HL-60/S4 (cell line): ENCODE data around the gene TOR4A.
"Not testable (repeated sequence)": the region's sequence is repeated elsewhere in the genome, so short reads cannot be mapped to it uniquely, and the experiment has no call there.

Experiments used
- in situ Hi-C: fragments of 300-500 bp; cut with MboI; formaldehyde crosslinking; loops from 2 replicates; pipeline ENCODE4 v1.14.3; 2022; ENCODE audit warnings: low sequenced_read_pairs

The TOR4A gene

DNA sequence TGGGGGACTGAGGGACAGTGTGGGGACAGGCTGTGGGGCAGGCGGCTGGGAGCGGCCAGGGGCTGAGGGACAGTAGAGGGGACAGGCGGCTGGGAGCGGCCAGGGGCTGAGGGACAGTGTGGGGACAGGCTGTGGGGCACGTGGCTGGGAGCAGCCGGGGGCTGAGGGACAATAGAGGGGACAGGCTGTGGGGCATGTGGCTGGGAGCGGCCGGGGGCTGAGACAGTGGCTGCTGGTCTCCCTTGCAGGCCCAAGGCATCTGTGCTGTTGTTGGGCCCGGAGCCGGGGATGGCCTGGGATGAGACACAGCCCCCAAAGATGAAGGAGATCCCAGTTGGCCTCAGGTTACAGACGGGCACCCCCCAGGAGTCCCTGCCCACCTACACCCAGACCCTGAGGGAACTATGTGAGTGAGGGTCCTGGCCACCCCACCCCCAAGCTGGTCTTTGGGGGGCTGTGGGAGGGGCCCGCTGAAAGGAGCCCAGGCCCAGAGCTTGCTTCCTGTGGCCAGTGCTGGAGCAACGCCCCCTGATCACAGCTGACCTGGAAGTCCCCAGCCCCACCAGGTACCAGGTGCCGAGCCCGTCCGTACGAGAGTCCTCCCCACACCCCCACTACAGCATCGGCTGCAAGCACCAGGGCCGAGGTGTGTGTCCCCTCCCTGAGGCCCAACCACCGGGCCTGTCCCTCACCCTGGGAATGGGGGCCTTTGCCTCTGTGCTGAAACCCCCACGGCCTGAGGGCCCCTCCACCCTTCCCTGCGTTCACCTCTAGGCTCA, 25.8 kb upstream of the TOR4A start:
- in situ Hi-C loops = no loop called here

DNA sequence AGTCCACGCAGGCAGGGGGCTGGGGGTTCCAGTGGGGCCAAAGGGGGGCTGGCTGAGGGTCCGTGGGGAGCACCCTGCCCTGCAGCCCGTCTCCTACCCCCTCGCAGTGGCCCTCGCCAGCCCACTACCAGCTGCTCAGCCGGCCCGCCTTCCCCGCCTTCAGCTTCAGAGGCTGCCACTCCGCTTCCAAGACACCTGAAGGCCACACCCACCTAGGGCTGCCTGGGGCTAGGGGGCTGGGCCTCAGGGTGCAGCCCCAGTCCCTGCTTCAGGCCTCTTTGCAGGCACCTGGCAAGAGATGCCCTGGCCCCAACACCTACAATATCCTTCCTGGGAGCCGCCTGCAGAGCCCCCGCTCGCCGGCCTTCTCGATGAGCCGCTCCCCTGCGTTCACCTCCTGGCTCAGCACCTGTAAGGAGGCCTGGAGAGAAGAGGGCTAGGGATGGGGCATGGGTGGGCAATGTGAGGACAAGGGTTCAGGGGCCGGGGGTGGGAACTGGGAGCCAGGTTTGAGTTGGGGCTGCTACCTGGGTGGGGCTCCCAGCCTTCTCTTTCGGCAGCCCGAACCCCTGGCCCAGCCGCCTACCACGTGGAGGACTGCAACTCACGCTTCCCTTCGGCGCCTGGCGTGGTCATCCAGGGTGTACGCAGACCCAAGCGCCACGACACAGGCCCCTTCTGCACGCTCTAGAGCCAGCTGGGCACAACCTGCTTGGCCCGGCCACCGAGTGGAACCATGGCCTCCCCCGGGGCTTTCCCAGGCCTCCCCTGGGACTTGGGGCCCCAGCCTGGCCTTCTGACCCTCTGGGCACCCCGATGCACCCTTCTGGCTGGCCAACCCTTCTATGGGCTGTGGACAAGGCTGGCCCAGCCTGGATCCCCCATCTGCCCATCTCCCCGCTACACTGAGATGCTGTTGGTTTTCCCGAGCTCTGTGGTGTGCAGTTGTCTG, 24.7 kb upstream of the TOR4A start:
- in situ Hi-C loops = no loop called here

DNA sequence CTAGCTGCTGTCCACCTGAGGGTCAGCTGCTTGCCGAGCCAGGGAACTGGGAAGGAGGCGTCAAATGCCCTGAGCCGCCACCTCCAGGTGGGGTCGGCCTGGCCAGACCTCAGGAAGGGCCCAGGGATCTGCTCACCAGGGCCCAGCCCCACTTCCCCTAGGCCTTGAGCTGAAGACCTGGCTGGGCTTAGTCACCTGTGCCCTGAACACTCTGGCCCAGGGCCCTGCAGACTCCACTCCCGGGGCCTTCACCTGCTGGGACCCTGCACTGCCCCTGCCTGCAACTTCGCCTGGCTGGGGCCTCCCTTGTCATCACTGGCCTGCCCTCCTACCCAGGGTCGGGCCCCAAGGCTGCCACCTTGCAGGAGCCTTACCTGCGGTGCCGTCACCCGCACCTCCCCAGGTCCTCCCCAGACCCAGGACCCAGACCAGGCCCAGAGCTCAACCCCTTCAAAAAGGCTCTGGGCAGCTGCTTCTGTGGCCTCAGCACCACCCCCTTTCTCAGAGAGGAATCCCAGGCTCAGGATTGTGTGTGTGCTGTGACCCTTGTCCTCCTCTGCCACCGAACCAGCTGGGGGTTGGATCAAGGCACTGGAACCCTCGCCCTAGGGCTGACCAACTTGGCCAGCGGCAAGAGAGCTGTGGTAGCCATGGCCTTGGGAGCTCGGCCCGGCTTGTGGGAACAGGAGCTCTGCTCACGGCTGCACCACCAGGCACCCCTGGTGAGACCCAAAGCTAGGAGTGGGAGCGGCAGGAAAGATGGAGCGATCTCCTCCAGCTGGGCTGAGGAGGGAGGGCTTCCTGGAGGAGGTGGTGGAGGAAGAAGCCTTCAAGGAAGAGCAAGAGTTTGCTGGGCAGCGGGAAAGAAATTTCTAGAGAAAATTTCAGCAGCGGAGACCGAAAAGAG, 23.6 kb upstream of the TOR4A start:
- in situ Hi-C loops = no loop called here

DNA sequence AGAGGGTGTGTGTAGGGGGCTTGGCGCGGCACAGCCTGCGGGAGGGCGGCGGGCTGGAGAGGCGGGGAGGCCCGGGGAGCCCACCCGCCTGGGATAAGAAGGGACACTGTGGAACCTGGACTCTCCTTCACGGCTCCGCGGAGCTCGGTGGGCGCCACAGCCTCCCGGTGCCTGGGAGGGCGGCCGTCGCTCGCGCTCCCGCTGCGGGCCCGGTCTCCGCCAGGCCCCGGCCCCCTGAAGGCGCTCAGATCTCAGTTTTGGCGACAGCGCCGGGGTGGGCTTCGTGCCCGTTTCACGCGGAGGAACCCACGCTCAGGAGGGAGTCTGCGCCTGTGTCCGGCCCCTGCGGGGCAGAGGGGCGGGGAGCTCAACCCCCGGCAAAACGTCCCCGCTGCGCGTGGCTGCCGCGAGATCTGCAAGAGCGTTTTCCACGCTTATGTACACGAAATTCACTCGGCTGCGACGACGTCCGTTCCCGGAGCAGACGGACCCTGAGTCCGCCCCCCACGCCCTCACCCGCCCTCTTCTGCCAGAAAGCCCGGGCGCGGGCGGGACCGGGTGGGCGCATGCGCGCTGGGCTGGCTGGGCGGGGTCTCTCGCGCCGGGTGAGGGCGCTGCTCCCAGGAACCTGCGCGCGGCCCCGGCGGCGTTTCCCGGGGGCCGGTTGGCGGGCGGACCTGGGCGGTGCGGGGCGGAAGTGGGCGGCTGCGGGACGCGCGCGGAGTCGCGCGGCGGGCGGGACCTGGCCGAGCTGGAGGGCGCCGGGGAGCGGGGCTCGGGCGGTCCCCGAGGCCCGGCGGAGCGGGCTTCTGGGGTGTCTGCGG, 22.7 kb upstream of the TOR4A start, which contains the start of gene NELFB:
TSS of gene NELFB (plus strand) at position 704 of the 824 bp plus-strand sequence.
- in situ Hi-C loops = no loop called here

DNA sequence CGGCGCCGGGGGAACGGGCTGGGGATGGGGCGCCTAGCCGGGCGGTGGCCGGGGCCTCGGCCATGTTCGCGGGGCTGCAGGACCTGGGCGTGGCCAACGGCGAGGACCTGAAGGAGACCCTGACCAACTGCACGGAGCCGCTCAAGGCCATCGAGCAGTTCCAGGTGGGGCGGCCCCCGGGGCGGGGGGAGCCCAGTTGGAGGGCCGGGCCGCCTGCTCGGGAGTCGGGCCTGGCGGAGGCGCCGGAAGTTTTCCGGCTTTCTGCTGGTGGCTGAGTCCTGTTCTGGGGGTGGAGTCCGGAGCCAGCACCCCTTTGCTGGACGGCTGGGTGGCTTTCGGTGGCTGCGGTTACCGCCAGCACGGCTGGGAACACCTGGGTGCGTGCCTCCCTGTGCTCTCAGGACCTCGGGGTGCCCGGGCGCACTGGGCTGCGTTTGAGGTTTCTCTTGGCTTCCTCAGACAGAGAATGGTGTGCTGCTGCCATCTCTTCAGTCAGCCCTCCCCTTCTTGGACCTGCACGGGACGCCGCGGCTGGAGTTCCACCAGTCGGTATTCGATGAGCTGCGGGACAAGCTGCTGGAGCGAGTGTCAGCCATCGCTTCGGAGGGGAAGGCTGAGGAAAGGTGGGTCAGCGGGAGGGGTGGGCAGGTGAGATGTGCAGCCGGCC, 21.9 kb upstream of the TOR4A start:
- in situ Hi-C loops = no loop called here

DNA sequence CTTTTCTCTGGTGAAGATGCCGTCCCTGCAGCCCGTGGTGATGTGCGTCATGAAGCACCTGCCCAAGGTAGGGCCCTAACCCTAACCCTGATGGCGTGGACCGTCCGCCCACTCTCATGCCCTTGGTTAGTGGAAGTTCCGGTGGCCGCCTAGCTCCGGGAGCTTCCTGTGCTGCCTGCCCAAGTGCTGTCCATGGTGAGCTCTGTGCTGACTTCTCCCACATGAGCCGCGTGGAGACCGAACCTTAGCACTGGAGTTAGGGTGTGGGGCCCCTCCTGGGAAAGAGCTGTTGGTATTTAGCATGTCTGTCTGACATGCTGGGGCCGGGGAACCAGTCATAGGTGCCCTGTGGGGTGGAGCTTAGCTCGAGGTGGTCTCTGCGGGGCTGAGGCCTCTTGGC, 21.2 kb upstream of the TOR4A start:
- in situ Hi-C loops = no loop called here

DNA sequence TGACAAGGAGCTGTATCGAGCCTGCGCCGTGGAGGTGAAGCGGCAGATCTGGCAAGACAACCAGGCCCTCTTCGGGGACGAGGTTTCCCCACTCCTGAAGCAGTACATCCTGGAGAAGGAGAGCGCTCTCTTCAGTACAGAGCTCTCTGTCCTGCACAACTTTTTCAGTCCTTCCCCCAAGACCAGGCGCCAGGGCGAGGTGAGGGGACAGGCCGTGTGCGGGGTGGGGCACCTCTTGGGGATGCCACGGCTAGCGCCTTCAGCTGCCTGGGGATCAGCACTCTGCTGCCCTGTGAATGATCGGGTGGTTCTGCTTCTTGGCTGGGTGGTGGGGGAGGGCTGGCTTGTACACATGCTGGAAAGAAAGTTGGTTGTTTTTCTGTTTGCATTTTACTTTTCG, 20.7 kb upstream of the TOR4A start:
- in situ Hi-C loops = no loop called here

DNA sequence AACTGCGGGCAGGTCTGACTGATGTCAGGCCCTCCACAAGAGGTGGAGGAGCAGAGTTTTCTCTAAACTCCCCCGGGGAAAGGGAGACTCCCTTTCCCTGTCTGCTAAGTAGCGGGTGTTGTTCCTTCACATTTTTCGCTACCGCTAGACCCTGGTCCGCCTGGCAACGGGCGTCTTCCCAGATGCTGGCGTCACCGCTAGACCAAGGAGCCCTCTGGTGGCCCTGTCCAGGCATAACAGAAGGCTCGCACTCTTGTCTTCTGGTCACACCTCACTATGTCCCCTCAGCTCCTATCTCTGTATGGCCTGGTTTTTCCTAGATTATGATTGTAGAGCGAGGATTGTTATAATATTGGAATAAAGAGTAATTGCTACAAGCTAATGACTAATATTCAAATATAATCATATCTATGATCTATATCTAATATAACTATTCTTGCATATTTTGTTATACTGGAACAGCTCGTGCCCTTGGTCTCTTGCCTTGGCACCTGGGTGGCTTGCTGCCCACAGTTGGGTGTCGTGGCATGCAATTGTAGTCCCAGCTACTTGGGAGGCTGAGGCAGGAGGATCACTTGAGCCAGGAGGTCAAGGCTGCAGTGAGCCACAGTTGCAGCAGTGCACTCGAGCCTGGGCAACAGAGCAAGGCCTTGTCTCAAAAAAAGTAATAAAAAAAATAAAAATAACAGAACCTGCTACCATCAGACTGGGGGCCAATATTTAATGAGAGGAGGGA, 15.2 kb upstream of the TOR4A start:
- in situ Hi-C loops = not testable (repeated sequence)

DNA sequence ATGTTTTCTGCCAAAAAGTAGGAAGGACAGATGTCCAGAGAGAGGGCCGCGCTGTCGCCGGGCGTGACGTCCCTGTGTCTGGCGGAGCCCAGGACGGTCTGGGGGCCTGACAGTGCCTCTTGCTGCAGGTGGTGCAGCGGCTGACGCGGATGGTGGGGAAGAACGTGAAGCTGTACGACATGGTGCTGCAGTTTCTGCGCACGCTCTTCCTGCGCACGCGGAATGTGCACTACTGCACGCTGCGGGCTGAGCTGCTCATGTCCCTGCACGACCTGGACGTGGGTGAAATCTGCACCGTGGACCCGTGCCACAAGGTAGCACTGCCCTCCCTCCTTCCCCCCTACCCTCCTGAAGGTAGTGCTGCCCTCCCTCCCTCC, 14.6 kb upstream of the TOR4A start:
- in situ Hi-C loops = no loop called here

DNA sequence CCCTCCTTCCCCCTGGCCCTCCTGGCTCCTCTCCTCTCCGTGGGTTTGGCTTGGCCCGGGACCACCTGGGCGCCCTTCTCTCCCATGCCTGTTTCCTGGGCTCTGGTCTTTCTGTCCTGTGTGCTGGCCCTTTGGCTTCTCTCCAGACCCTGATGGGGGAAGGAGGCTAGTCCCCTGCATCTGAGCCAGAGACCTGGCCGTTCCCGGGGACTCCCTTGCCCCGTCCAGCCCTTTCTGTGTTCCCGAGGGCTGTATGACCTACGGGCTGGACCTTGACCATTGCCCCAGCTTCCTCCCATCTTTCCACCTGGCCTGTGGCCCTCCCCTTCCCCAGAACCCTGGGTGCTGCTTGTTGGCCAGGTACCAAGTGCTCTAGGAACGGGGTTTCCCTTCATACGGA, 14.0 kb upstream of the TOR4A start:
- in situ Hi-C loops = no loop called here

DNA sequence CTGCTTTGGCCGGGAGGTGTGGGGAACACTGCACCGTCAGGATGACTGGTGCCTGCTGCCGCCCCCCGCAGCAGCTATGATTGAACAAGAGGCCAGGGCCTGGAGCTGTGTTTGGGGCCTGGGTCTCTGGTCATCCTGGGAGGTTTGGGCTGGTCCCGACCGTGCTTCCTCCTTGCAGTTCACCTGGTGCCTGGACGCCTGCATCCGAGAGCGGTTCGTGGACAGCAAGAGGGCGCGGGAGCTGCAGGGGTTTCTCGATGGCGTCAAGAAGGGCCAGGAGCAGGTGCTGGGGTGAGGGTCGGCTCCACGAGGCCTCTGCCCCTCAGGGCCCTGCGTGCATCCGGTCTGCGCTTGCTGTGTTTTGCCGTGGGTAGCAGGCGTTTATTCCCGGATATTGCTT, 13.5 kb upstream of the TOR4A start:
- in situ Hi-C loops = no loop called here

DNA sequence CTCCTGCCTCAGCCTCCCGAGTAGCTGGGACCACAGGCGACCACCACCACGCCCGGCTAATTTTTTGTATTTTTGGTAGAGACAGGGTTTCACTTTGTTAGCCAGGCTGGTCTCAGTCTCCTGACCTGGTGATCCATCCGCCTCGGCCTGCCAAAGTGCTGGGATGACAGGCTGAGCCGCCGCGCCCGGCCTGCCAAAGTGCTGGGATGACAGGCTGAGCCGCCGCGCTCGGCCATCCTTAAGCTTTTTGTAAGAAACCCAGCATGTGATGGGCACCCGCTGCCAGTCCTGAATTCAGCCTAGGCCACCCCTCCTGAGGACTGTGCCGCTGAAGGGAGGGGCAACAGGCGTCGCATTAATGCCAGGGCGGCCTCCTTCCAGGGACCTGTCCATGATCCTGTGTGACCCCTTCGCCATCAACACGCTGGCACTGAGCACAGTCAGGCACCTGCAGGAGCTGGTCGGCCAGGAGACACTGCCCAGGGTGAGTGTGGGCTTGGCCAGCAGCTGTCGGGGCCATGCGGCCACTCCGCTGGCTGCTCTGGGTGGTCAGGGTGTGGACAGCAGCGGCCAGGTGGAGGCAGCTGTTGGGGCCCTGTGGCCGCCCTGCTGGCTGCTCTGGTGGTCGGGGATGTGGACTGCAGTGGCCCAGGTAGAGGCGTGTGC, 11.9 kb upstream of the TOR4A start:
- in situ Hi-C loops = no loop called here

DNA sequence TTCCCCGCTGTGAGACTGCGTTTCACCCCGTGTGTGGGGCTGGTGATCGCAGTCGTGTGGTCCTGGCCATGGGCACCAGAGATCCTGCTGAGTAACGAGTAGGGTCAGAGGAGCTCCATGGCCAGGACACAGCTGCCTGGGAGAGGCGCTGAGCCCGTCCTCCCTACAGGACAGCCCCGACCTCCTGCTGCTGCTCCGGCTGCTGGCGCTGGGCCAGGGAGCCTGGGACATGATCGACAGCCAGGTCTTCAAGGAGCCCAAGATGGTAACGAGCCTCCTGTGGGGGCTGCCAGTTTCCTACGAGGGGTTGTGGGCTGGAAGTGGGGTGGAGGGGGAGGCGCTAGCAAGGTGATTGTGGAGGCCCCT, 11.4 kb upstream of the TOR4A start:
- in situ Hi-C loops = no loop called here

DNA sequence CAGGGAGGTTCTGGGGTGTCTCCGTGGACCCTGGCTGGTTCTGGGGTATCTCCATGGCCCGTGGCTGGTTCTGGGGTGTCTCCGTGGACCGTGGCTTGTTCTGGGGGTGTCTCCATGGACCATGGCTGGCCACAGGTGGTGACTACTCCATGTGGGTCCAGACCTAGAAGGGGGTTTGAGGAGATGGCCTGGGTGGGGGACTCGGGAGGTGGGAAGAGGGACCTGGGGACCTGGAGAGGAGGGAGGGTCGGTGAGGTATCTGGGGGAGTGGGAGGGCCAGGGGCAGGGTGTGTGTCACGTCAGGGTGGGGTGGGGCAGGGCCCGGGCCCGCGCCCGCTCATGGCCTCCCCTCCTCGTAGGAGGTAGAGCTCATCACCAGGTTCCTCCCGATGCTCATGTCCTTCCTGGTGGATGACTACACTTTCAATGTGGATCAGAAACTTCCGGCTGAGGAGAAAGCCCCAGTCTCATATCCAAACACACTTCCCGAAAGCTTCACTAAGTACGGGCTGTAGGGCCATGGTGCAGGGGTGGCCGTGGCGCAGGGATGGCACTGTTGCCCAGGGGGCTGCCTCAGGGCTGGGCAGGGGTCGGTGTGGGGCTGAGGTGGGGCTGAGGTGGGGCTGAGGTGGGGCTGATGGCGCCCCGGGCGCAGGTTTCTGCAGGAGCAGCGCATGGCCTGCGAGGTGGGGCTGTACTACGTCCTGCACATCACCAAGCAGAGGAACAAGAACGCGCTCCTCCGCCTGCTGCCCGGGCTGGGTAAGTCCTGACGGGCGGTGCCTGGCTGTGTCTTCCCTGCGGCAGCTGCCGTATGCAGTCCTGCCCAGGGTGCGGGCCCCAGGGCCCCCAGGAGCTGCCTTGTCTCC, 10.7 kb upstream of the TOR4A start:
- in situ Hi-C loops = no loop called here

DNA sequence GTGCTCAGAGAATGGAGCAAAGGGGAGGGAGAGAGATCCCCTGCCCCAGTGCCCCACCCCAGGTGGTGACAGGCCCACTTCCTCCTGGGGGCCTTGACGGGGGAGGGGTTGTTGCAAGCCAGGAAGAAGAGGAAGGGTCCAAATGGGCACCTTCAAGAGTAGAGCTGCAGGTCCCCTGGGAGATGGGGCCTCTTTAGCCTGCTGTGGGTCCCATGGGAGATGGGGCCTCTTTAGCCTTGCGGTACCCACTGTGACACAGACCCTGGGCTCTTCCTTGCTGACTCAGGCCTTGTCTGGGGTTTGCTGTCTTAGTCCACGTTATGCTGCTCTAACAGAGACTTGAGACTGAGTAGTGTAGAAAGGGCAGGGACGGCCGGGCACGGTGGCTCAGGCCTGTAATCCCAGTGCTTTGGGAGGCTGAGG, 9.6 kb upstream of the TOR4A start:
- in situ Hi-C loops = no loop called here

DNA sequence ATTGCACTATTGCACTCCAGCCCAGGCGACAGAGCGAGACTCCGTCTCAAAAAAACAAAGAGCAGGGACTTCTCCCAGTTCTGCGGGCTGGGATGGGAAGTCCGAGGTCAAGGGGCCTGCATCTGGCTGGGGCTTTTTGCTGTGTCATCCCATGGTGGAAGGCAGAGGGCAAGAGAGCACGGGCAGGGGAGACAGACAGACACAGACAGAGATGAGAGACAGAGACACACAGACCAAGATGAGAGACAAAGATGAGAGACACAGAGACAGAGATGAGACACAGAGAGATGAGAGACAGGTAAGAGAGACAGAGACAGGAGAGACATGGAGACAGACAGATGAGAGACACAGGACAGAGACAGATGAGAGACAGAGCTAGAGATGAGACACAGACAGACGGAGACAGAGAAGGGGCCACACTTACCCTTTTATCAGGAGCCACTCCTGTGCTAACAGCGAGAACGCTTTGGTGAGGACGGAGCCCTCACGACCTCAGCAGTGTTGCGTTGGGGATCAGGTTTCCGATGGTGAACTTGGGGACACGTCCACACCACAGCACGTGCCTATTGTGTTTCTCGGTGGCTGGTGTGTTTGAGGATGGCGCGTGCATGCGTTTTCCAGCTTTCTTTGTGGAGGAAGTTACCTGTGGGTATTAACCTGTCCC, 8.9 kb upstream of the TOR4A start:
- in situ Hi-C loops = no loop called here

DNA sequence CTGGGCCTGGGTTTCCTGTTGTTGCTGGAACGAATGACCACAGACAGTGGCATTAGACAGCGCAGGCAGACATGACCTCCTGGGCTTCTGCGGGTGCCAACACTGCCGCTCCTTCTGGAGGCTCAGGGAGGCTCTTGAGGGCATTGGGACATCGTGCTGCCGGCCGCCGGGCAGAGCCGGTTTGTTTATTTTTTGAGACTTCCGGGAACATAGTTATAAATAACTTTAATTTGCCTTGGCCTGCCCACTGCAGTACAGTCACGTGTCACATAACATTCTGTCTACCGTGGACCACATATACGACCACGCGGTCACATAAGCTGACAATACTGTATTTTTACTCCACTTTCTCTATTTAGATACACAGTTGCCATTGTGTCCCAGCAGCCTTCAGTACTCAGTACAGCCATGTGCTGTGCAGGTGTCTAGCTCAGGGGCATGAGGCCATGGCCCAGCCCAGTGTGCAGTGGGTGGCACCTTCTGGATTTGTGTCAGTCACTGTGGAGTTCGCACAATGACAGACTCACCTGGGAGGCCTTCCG, 8.2 kb upstream of the TOR4A start:
- in situ Hi-C loops = no loop called here
